EL (cell line): ENCODE data around the gene SLX1A.
"Not testable (repeated sequence)": the region's sequence is repeated elsewhere in the genome, so short reads cannot be mapped to it uniquely, and the experiment has no call there.

ENCODE experiments used
- DNase-seq: peaks from one replicate; pipeline ENCODE4 v3.0.0-alpha.2; 2016

The SLX1A gene

GRCh38 chr16:30193615-30194014 lies at the start of gene SLX1A, which contains the start of gene BOLA2B:
TSS of gene SLX1A (plus strand) at chr16:30193875. CDS start at chr16:30194085, 210 bp downstream.
TSS of gene BOLA2B (minus strand) at chr16:30193666. CDS start at chr16:30193595, 71 bp downstream.
- DNase-seq = not testable (repeated sequence)

DNA sequence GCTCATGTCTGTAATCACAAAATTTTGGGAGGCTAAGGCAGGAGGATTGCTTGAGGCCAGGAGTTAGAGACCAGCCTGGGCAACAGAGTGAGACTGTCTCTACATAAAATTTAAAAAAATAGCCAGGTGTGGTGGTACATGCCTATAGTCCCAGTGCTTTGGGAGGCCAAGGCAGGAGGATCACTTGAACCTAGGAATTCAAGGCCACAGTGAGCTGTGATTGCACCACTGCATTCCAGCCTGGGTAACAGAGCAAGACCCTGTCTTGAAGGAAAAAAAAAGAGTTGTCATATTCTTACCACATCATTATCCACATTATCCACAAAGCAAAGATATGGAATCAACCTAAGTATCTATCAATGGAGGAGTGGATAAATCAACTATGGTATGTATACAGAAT lies 49.7 kb upstream of the SLX1A start:
- no peak for DNase-seq

DNA sequence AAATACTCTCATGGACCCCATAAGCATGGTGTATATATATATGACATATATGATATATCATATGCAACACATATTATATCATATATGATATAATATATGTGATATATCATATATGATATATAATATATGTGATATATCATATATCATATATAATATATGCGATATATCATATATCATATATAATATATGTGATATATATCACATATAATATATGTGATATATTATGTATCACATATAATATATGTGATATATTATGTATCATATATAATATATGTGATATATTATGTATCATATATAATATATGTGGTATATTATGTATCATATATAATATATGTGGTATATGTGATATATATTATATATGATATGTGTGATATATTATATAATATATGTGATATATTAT lies 48.8 kb upstream of the SLX1A start:
- DNase-seq = no peak

GRCh38 chr16:30145657-30146056 lies 48.0 kb upstream of the SLX1A start:
- no peak for DNase-seq

DNA sequence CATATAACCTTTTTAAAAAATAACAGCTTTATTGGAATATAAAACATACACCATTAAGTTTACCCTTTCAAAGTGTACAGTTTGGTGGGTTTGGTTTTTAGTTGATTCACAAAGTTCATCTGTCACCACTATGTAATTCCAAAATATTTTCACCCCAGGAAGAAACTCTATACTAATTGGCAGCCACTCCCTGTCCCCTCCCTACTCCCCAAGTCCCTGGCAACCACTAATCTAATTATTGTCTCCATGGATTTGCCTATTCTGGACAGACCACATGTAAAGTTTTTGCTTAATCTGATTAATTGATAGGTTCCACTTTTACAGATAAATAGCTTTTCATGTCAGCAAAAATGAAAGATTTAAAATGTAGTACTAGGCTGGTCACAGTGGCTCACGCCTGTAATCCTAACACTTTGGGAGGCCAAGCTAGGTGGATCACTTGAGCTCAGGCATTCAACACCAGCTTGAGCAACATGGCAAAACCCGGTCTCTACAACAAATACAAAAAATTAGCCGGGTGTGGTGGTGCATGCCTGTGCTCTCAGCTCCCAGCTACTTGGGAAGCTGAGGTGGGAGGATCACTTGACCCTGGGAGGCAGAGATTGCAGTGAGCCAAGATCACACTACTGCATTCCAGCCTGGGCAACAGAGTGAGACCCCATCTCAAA lies 45.7 kb upstream of the SLX1A start:
- no peak for DNase-seq

DNA sequence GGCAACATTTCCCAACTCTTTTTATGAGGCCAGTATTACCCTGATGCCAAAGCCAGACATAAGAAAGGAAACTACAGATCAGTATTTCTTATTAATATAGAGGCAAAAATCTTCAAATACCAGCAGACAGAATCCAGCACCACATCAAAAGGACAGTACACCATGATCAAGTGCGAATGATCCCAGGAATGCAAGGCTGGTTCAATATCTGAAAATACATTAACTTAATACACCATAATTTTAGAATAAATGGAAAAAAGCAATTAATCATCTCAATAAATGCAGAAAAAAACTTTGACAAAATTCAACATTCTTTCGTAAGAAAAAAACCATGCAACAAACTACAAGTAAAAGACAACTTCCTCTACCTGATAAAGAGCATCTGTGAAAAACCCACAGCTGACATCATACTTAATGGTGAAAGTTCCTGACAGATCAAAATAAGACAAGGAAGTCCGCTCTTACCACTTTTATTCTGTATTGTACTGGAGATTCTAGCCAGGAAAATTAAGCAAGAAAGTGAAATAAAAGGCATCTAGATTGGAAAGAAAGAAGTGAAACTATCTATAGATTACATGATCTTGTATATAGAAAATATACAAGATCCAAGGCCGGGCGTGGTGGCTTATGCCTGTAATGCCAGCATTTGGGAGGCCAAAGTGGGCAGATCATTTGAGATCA lies 44.3 kb upstream of the SLX1A start:
- no peak for DNase-seq

GRCh38 chr16:30151091-30151490 lies 42.6 kb upstream of the SLX1A start:
- DNase-seq = no peak

- DNase-seq = no peak
Observed at GRCh38 chr16:30152517-30152916, 41.2 kb upstream of the SLX1A start.

- no peak for DNase-seq
Observed at GRCh38 chr16:30155188-30155587, 38.5 kb upstream of the SLX1A start.

DNA sequence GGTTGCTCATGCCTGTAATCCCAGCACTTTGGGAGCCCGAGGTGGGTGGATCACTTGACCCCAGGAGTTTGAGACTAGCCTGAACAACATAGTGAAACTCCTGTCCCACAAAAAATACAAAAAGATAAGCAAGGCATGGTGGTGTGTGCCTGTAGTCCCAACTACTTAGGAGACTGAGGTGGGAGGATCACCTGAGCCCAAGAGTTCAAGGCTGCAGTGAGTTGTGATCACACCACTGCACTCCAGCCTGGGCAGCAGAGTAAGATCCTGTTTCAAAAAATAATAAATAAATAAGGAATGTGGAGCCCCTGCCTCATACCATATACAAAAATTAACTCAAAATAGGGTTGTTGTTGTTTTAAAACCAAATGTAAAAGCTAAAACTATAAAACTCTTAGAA lies 36.5 kb upstream of the SLX1A start:
- no peak for DNase-seq

DNA sequence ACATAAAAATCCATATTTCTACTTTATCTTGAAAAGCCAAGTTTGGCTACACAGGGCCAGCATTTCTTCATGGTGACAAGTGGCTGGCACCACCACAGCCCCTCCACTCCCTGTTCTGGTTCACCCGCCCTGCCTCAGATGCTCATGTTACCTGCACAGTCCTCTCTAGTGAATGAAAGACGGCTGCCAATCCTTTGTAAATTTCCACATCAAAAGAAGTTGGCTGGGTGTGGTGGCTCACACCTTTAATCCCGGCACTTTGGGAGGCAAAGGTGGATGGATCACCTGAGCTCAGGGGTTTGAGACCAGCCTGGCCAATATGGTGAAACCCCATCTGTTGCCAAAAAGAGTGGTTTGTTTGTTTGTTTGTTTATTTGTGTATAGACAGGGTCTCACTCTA lies 30.1 kb upstream of the SLX1A start:
- no peak for DNase-seq

GRCh38 chr16:30166202-30166902 lies 27.3 kb upstream of the SLX1A start:
- no peak for DNase-seq

- not testable (repeated sequence) for DNase-seq
Observed at GRCh38 chr16:30168746-30169145, 24.9 kb upstream of the SLX1A start.

GRCh38 chr16:30169416-30169815 lies 24.3 kb upstream of the SLX1A start:
- not testable (repeated sequence) for DNase-seq

DNA sequence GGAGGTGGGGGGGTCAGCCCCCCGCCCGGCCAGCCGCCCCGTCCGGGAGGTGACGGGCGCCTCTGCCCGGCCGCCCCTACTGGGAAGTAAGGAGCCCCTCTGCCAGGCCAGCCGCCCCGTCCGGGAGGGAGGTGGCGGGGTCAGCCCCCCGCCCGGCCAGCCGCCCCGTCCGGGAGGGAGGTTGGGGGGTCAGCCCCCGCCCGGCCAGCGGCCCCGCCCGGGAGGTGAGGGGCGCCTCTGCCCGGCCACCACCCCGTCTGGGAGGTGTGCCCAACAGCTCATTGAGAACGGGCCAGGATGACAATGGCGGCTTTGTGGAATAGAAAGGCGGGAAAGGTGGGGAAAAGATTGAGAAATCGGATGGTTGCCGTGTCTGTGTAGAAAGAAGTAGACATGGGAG lies 23.5 kb upstream of the SLX1A start:
- DNase-seq = not testable (repeated sequence)

DNA sequence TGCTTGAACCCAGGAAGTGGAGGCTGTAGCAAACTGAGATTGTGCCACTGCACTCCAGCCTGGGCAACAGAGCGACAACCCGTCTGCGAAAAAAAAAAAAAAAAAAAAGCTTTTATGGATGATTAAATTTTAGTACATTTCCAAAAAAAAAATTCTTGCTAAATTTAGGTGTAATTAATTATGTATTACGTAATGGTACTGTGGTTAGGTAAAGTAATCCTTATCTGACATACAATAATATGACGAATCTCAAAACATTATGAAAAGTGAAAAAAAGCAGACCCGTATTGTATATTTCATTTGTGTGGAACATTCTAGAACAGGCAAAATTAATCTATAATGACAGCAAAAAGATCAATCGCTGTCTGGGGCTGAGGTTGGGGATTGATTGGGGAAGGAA lies 20.6 kb upstream of the SLX1A start:
- no peak for DNase-seq

- DNase-seq = not testable (repeated sequence)
Observed at GRCh38 chr16:30176876-30177275, 16.8 kb upstream of the SLX1A start.

GRCh38 chr16:30179195-30179594 lies 14.5 kb upstream of the SLX1A start:
- no peak for DNase-seq

GRCh38 chr16:30179931-30180330 lies 13.7 kb upstream of the SLX1A start:
- DNase-seq = no peak

DNA sequence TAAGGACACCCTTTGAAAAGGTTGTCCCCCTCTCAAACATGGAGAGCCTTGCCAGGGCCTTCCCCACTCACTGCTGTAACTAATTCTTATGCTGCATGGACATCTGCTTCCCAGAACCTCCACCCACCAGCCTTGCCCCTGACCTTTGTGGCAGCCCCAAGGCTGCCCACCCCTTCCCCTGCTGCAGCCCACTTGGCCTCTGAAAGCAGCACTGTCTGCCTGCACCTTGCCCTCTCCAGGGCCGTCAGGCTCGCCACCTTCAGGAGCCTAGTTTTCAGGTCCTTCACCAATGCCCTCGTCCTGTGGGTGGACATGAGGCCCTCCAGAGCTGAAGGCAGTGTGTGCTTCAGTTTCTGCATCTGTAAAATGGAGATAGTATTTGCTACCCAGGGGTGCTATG lies 12.9 kb upstream of the SLX1A start:
- no peak for DNase-seq

DNA sequence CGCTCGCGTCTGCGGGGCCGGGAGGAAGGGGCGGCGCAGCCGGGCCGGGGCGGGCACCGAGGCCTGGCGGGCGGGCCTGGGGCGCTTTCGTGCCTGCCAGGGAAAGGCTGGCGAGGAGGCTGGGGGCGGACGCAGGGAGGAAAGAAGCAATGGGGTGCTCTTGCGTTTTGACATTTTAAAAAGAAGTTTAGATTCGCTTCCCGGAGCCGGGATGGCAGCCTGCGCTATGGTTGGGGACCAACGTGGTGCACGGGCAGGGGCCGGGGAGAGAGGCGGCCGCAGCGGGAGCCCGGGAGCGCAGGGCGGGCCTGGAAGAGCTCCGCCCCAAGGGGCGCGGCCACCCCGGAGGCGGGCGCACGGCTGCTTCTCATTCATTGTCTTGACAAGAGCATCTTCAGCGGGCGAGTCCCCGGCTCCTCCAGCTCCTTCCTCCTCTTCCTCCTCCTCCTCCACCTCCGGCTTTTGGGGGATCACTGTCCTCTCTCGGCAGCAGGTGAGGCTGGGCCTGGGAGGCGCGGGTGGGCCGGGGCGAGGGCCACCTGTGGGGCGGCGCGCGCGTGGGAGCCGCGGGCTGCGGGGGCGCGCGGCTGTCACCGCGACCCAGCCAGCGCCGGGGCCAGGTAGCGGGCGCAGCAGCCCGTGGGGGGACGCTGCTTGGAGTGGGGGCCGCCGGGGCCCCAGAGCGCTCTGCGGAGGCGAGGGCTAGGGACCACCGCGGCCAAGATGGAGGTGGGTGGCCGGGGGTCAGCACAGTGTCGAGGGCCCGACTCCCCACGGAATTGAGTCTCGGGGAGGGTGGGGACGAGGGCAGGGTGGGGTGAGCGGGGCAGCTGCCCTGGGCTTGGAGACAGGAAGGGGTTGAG lies 10.2 kb upstream of the SLX1A start, which contains the start of gene CORO1A:
CORO1A (plus strand) TSS at position 370 of the 863 bp plus-strand sequence. CDS start 1,608 bp downstream, outside the sequence.
- peak; percentile 76 for DNase-seq

DNA sequence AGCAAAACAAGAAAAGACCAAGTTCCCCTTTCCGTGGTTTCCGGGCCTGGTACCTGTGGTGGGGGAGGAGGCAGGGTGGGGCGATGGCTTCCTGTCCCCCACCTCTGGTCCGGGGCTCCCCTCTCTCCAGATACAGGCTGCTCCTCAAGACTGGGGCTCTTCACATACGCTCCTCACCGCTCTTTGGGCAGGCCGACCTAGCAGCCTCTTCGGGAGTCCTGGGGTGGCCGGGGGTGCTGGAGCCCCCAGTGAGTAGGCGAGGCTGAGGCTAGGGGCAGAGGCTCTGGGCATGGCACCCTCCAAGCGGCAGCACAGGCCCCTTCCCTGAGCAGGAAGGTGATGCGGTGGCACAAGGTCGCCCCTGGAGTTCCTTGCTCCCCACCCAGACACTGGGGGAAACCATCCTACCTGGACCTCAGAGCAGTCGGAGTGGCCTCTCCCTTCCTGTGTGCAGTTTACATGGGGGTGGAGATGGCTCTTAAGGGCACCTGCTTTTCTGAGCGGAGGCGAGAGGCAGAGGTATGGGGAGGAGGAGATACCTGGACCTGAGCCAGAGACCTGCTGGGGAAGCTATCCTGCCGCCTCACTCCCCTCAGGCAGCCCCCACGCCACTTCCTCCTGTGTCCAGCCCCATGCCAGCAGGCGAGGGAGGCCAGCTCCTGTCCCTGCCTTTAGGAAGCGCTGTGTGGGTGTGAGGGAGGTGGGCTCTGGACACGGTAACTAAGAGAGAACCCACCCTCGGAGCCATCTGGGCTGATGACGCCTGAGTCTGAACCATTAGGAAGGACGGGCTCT lies 9.4 kb upstream of the SLX1A start:
- no peak for DNase-seq
